Measurements from ENCODE around the gene CNBP.

DNA sequence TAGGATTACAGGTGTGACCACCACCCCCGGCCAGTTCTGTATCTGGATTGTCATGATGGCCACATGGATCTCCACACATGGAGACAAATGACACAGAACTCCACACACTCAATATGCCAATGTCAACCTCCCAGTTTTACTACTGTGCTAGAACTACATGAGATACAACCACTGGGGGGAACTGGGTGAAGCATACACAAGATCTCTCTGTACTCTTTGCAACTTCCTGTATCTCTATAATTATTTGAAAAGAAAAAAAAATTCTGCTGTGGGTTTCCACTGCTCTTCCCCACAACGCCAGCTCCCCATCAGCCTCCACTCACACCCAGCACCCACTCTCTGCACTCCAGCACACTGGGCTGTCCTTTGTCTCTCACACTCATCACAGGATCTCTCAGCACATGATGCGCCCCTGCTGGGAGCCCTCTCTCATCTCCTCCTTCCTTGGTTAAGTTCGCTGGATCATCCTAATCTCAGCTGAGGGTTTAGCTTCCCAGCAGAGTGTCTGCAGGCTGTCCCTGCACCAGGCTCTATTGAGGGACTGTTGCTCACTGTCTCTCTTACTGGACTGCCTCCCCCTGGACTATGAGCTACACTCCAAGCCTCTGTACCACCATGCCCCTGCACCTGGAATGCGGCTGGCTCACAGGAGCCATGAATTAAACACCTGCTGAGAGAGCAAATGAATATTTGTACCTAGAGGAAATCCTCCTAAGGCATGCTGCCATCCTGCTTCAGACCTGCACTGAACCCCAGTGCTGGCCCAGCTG lies 51.4 kb downstream of the CNBP start:
- TF ChIP-seq GATA2 (IDR thresholded peaks at IDR 0.05; ENCODE audit: low read depth, low read length): no peak
- no peak for TF ChIP-seq GATA3 (IDR thresholded peaks at IDR 0.05; ENCODE audit: low read depth, low read length)
